OCI-LY7 (cell line): ENCODE data around the gene ADGRD2. TPM values are rescaled to one million over a fixed set of nuclear protein-coding genes. Genes with fewer than 3 reads are reported as not detected.

Experiments
- BruUV-seq: library from RNA; stranded (reverse); fragments of 400-500 nt; replicated peaks from 2 replicates; lab custom pipeline; 2021; lab: Mats Ljungman, UMichigan
- CTCF ChIA-PET: fragments of 300-600 bp; sonication (Branson Sonifier 250); formaldehyde crosslinking; loops from one replicate; lab custom pipeline; 2022; ENCODE audit warnings: antibody characterized with exemption; ENCODE audit not compliant: unreplicated experiment; lab: Charles Lee
- POLR2A ChIA-PET: fragments of 300-600 bp; sonication (Branson Sonifier 250); formaldehyde crosslinking; loops from one replicate; lab custom pipeline; 2022; ENCODE audit warnings: antibody characterized with exemption; lab: Charles Lee
- DNase-seq: peaks from one replicate; pipeline ENCODE4 v3.0.0-alpha.2; 2015; ENCODE audit warnings: low spot score
- H2AFZ ChIP-seq: fragments of 200-600 bp; sonication (generic), shearing (Covaris generic); 2 replicates; pipeline ENCODE4 v1.6.1; 2014; ENCODE audit warnings: mild to moderate bottlenecking, antibody characterized with exemption, low read length, moderate library complexity
- H3K27ac ChIP-seq: fragments of 200-600 bp; sonication (generic); 2 replicates; pipeline ENCODE4 v1.5.1; 2014; ENCODE audit warnings: mixed run types, low read depth, mild to moderate bottlenecking, moderate library complexity, low read length, inconsistent platforms; ENCODE audit not compliant: poor library complexity, severe bottlenecking
- H3K36me3 ChIP-seq: fragments of 200-600 bp; sonication (generic); 2 replicates; pipeline ENCODE4 v1.6.1; 2014; ENCODE audit warnings: mild to moderate bottlenecking, antibody characterized with exemption, low read length, moderate library complexity, mixed read lengths; ENCODE audit not compliant: insufficient read depth
- H3K4me1 ChIP-seq: fragments of 200-600 bp; sonication (generic); 2 replicates; pipeline ENCODE4 v1.5.1; 2014; ENCODE audit warnings: mild to moderate bottlenecking, low read length; ENCODE audit not compliant: insufficient read depth, poor library complexity, severe bottlenecking
- H3K4me2 ChIP-seq: fragments of 200-600 bp; sonication (generic); 2 replicates; pipeline ENCODE4 v1.6.1; 2014; ENCODE audit warnings: mild to moderate bottlenecking, low read length
- H3K4me3 ChIP-seq: fragments of 200-600 bp; sonication (generic); 2 replicates; pipeline ENCODE4 v1.5.1; 2014; ENCODE audit warnings: mild to moderate bottlenecking, low read depth, low read length; ENCODE audit not compliant: poor library complexity, severe bottlenecking
- H3K79me2 ChIP-seq: fragments of 200-600 bp; sonication (generic); 2 replicates; pipeline ENCODE4 v1.6.1; 2016; ENCODE audit warnings: low read depth, mild to moderate bottlenecking, low read length, moderate library complexity, mixed read lengths; ENCODE audit not compliant: insufficient read depth
- H3K9me2 ChIP-seq: fragments of 200-600 bp; sonication (generic); 2 replicates; pipeline ENCODE4 v1.6.1; 2016; ENCODE audit warnings: mild to moderate bottlenecking, low read length, mixed read lengths; ENCODE audit not compliant: insufficient read depth
- H3K9me3 ChIP-seq: fragments of 200-600 bp; sonication (generic); 2 replicates; pipeline ENCODE4 v1.6.1; 2014; ENCODE audit warnings: mild to moderate bottlenecking, mixed run types, low read length, mixed read lengths
- H4K20me1 ChIP-seq: fragments of 200-600 bp; sonication (generic); 2 replicates; pipeline ENCODE4 v1.6.1; 2014; ENCODE audit warnings: mild to moderate bottlenecking, antibody characterized with exemption, low read length, moderate library complexity, mixed read lengths; ENCODE audit not compliant: insufficient read depth
- CTCF ChIP-seq: fragments of 200-600 bp; sonication (generic); conservative IDR thresholded peaks from 2 replicates; pipeline ENCODE4 v1.5.1; 2014; ENCODE audit warnings: mild to moderate bottlenecking, antibody characterized with exemption, low read length, moderate library complexity, mixed read lengths
- EZH2phosphoT487 ChIP-seq: fragments of 200-600 bp; sonication (generic); IDR thresholded peaks from 2 replicates; pipeline ENCODE4 v1.6.1; 2018; ENCODE audit warnings: low read depth, borderline replicate concordance, mild to moderate bottlenecking, mixed run types, antibody characterized with exemption, low read length, moderate library complexity, mixed read lengths
- intact Hi-C: fragments of 100-400 bp; cut with micrococcal nuclease; formaldehyde crosslinking; loops from one replicate; pipeline ENCODE4 v1.10.0; 2022; ENCODE audit not compliant: unreplicated experiment
- total RNA-seq, 2 experiments: library from RNA; depleted of rRNA in 1 of 2; stranded (reverse); fragments of >200 nt in 1 of 2; shearing (Covaris generic) in 1 of 2; gene quantifications; 2 replicates each; pipeline ENCODE4 v1.2.3, GENCODE V29; 2014 to 2022

Gene ADGRD2
- total RNA-seq, 2 experiments from 2014 or later, result not detected

GRCh38 chr9:124477211-124477647 lies 27.0 kb downstream of the ADGRD2 start:
- ChIA-PET CTCF (no interaction called here), POLR2A (no interaction called here)

GRCh38 chr9:124477648-124478285 lies 27.5 kb downstream of the ADGRD2 start:
- Histone ChIP-seq H2AFZ (no peak overlapping the region), H3K36me3 (no peaks in the 10 kb centered on the region), H3K9me3 (no peaks in the 10 kb centered on the region), H3K4me2 (peak overlapping the region; percentile 25; the same call in 1 of the 2 replicates), H3K4me1 (peaks cover 15% of the 10 kb centered on the region), H4K20me1 (no peaks in the 10 kb centered on the region), H3K9me2 (no peaks in the 10 kb centered on the region), H3K79me2 (no peaks in the 10 kb centered on the region), H3K4me3 (no peak overlapping the region), H3K27ac (no peak overlapping the region)
- intact Hi-C loops, result no loop called here
- DNase-seq, result no peak
- POLR2A ChIA-PET, result no interaction called here
- TF ChIP-seq CTCF (no peak), EZH2phosphoT487 (no peak)
- no TSS peak for BruUV-seq
- CTCF ChIA-PET, result no interaction called here

More at GRCh38 chr9:124477211-124477647, 27.0 kb downstream of the ADGRD2 start:
- intact Hi-C loops, result no loop called here
- no peaks in the 10 kb centered on the region for H3K79me2 ChIP-seq
- H2AFZ ChIP-seq, result no peak overlapping the region
- no peaks in the 10 kb centered on the region for H3K36me3 ChIP-seq
- H3K9me3 ChIP-seq, result no peaks in the 10 kb centered on the region
- no TSS peak for BruUV-seq
- no peaks in the 10 kb centered on the region for H4K20me1 ChIP-seq
- peak overlapping the region; percentile 25; the same call in 1 of the 2 replicates for H3K4me2 ChIP-seq
- H3K9me2 ChIP-seq, result no peaks in the 10 kb centered on the region
- no peak for DNase-seq
- H3K4me1 ChIP-seq, result peaks cover 15% of the 10 kb centered on the region
- no peak overlapping the region for H3K4me3 ChIP-seq
- no peak overlapping the region for H3K27ac ChIP-seq
- no peak for TF ChIP-seq EZH2phosphoT487
- TF ChIP-seq CTCF, result no peak

- TF ChIP-seq CTCF (no peak), EZH2phosphoT487 (no peak)
- no TSS peak for BruUV-seq
- CTCF ChIA-PET, result no interaction called here
- Histone ChIP-seq H3K4me2 (no peak overlapping the region), H4K20me1 (no peaks in the 10 kb centered on the region), H3K36me3 (no peaks in the 10 kb centered on the region), H3K9me2 (no peaks in the 10 kb centered on the region), H3K79me2 (no peaks in the 10 kb centered on the region), H3K27ac (no peak overlapping the region), H3K4me1 (peaks cover 15% of the 10 kb centered on the region), H3K9me3 (no peaks in the 10 kb centered on the region), H3K4me3 (no peak overlapping the region), H2AFZ (no peak overlapping the region)
- DNase-seq, result no peak
- intact Hi-C loops, result no loop called here
- POLR2A ChIA-PET, result interaction anchor here (0.5 kb wide), 1 partner anchor 865 kb away, joined by 3 read pairs; no protein-coding TSS in a partner anchor
These were observed 28.1 kb downstream of the ADGRD2 start for GRCh38 chr9:124478354-124478753.
